Stimulated activated CD8-positive, alpha-beta memory T cell treated with anti-CD3 and anti-CD28 coated beads, Interleukin-4, amount 100 ng/mL, for 1 hour (primary cell): ENCODE data around the gene TMBIM1.

ENCODE experiments used
- DNase-seq, 2 donors: peaks; one replicate each; pipeline ENCODE4 v3.0.0-alpha.2; 2020; ENCODE audit warnings: low read depth in 2 of 2, low spot score in 1 of 2

TMBIM1 gene

DNA sequence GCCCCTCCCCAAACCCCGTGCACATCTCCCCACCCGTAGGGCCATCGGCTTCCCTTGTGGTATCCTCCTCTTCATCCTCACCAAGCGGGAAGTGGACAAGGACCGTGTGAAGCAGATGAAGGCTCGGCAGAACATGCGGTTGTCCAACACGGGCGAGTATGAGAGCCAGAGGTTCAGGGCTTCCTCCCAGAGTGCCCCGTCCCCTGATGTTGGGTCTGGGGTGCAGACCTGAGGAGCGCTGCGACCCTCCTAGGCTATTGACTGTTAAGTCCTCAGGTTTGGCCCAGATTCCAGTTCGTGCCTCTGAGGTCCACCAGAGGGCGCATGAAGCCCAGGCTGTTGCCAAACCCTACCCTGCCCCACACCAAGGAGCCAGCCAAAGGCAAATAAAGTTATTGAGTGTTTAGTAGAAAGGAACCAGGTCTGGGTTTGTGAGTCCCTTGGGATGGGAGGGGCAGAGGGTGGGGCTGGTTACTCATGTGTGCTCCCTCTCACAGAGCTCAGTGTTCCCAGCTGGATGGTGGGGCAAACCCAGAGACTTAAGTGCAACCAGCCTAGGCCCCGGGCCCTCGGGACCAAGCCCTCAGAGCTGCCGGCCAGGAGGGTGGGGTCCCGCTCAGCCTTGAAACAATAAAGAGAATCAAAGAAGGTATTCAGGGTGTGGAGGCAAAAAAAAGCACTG, 19.6 kb downstream of the TMBIM1 start:
- peak; percentile 51 to 64 for DNase-seq

- no peak for DNase-seq
These were observed 20.3 kb downstream of the TMBIM1 start for GRCh38 chr2:218271865-218272530.

DNA sequence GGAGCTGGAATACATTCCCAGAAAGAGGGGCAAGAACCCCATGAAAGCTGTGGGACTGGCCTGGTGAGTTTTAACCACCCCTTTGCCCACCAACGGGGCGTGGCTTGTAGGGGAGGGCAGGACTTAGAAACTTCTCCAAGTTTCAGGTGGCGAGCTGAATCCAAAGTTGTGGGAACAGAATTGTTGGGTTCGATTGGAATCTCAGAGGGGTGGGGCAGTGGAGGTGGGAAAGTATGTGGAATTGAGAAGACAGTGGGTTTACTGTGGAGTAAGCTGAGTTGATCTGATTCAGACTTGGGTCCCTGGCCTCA, 20.9 kb downstream of the TMBIM1 start:
- DNase-seq = no peak

DNA sequence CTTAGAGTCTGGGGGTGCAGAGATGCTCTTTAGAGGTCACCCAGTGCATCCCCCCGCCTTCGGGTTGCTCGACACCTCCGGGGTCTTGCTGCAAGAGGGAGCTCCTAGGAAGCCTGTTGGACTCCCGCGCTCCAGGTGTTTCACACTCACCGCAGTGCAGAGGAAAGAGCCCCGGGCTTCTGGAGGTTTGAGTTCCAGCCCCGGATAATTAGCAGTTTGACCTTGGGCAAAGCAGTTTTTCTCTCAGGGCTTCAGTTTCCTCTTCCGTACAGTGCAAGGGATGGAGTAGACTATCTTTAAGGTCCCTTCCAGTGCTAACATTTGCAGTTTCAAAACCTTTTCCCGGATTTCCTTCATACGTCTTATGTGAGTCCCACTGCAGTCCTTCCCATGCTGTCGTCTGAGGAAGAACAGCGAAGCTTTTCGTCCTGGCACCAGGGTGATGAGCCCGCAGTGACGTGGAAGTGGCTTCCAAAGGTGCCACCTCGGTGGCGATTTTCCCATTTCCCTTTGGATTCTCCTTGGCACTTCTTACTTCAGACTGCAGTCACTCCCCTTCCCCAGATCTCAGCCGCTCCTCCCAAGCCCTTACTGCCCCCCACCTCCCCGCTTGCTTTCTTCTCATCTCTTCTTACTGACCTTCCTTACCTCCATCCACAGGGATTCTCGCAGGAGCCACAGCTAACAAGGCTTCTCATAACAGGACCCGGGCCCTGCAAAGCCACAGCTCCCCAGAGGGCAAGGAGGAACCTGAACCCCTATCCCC, 21.4 kb downstream of the TMBIM1 start:
- DNase-seq = no peak

DNA sequence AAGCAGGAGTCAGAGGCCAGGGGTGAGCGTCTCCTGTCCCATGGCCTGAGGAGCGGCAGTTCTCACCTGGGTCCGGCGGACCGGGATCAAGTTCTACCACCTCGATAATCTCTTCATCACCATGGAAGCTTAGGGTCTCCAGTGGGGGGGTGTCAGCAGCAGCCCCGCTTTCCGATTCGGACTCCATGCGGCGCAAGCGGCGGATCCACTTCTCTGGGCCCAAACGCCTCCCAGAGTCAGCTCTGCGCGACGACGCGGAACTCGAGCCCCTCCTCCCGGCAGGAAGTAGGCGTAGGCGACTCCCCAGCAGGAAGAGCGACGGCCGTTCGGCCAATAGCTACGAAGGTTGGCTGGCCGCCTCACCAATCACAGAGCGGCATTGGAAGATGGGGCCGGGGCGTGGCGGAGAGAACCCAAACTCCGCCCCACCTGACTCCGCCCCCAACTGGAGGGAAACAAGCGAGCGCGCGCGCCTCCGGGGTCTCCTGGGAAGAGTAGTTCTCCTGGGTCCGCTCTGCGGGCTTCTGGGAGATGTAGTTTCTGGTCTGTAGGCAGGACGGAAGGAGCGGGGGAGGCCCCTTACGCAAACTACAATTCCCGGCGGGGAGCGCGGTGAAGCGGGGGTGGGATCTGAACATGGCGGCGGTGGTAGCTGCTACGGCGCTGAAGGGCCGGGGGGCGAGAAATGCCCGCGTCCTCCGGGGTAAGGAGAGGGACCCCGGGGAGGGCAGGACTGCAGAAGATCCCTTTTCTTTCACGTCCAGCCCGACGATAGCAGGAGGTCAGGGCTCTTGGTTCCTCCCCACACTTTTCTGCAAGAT, 22.2 kb downstream of the TMBIM1 start, which contains the start of the genes AAMP and PNKD:
AAMP (minus strand) TSS at position 238 of the 821 bp plus-strand sequence; CDS start at position 187, 51 bp downstream.
PNKD (plus strand) TSS at position 620 of the 821 bp plus-strand sequence; CDS start at position 637, 17 bp downstream.
- peak; percentile 100 for DNase-seq

GRCh38 chr2:218267259-218267658, 25.0 kb downstream of the TMBIM1 start:
- no peak for DNase-seq

DNA sequence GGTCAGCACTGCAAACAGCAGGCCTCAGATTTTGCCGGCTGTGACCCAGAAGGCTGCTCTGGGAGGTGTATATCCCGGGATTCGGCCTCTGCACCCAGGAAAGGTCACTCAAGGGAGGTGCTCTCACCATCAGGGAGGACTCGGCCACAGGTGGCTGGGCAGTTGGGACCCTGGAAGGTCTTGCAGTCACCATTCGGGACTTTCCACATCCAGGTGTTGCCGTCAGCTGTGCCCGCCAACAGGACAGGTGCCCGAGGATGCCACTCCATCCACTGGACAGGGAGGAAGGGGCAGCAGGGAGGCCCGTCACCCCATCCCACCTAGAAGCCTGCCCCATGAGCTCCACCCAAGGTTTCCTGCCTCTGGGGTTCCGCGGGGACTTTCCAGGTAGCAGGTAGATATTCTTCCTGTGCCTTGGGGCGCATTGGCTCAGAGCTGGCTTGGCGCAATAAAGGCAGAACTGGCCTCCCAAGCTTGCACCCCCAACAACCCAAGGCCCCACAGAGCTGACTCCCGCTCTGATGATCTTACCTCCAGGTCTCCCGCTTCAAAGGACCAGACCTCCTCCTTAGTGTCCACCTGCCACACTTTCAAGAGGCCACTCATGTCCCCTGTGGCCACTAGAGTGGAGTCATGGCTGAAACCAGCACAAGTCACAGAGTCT, 25.9 kb downstream of the TMBIM1 start:
- DNase-seq = no peak

GRCh38 chr2:218265626-218266025, 26.7 kb downstream of the TMBIM1 start:
- DNase-seq = no peak

GRCh38 chr2:218264773-218265561, 27.3 kb downstream of the TMBIM1 start:
- no peak for DNase-seq

DNA sequence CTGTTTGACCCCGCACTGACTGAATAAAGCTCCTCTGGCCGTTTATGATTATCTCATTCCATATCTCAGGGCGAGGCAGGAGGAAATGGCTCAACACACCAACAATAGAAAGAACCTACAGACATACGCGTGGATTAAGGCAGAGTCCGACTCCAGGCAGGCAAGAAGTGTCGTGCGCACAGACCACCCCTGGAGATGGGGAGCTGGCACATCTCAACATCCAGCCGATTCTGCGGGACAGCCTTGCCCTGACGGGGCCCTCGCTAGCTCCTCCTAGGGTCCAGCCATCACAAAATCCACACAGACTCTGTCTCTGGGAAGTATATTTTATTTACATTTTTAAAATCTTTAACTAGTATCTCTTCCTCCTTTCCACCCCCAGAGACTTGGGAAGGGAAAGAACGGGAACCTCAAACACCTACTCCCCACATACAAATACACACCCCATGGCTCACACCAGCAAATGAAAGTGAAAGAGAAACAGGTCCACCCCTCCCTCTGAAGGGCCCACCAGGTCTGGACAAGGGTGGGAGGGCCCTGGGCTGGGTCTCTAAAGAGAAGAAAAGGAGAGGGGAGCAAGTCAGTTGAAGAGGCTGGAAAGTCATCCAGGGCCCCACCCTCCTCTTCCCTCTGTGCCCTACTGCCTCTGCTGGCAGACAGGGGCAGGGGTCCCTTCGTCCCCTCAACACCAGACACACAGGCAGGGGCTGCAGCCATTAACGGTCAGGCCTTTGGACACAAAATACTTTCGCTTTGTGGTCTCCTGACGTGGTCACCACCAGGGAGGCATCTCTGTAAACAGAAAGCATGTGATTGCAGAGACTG, 28.3 kb downstream of the TMBIM1 start:
- DNase-seq = no peak

- DNase-seq = no peak
These were observed 29.4 kb downstream of the TMBIM1 start for GRCh38 chr2:218262631-218263586.

GRCh38 chr2:218262237-218262600, 30.1 kb downstream of the TMBIM1 start:
- no peak for DNase-seq

DNA sequence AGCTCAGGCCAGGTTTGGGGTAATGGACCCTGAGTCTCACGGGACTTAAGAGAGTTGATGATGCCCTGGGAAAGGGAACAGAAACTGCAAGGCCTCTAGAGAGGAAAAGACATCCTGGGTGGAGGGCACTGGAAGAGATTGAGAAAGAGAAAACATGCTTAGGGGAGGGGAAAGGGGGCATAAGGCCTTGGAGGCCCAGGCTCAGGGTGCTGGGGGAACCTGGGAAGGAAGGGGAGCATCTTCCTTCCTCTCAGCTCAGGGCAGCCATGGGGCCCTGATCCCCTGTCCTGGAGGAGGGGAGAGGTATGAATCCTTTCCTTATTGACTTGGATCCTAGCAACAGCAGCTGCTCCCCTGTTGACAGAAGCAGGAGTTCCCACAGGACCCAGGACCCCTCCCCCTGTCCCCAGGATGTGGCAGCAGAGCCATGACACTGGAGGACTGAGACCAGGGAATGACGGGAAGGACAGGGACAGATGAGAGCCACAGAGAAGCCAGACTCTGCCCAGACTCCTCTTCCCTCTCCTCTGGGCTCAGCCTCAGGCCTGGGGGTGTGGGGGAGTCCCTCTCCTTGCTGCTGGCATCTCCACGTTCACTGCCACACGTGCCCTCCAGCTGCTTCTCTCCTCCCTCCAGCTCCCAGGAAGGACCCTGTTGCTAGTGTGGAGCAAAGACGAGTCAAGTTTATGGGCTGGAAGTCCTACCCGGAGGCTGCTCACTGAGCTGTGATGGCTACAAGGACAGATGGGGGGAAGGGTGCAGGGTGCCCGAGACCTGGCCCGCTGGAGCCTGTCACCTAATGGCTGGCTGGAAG, 30.7 kb downstream of the TMBIM1 start:
- DNase-seq = no peak

- DNase-seq = no peak
These were observed 31.4 kb downstream of the TMBIM1 start, which contains the start of gene GPBAR1 for GRCh38 chr2:218260742-218261422. Gene GPBAR1, plus strand, starts transcription at chr2:218261015. Its CDS starts 1,710 bp downstream, at chr2:218262725.

DNA sequence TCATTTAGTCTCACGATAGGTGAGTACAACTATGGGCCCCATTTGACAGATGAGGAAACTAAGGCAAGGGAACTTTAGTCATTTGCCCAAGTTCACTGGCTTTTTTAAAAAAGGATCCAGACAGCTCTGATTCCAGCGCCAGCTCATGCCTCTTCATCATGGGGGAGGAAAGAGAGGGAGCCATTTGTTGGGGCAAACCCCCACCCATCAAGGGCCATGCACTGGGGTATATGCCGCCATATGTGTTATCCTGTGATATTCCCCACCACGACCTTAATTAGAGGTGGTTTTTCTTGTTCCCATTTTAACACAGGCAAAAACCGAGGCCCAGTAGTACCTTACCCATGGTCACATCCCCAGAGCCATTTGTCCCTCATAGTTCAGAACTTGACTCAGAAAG, 32.1 kb downstream of the TMBIM1 start:
- DNase-seq = no peak
